Stomach smooth muscle (tissue), 2 donors: ENCODE measurements around the gene DPYD.

Experiments used
- H3K27ac ChIP-seq: one replicate; pipeline ENCODE4 v1.7.0; 2013; ENCODE audit warnings: mild to moderate bottlenecking, low read length, inconsistent platforms
- H3K27me3 ChIP-seq, 2 donors: one replicate each; pipeline ENCODE4 v1.7.0; 2013; ENCODE audit warnings: low read length in 2 of 2; ENCODE audit not compliant: insufficient read depth in 2 of 2, control insufficient read depth in 1 of 2
- H3K36me3 ChIP-seq, 2 donors: one replicate each; pipeline ENCODE4 v1.7.0; 2013; ENCODE audit warnings: low read length in 2 of 2; ENCODE audit not compliant: control insufficient read depth in 2 of 2, insufficient read depth in 2 of 2
- H3K4me1 ChIP-seq: one replicate; pipeline ENCODE4 v1.7.0; 2013; ENCODE audit warnings: low read length; ENCODE audit not compliant: control insufficient read depth, insufficient read depth
- H3K4me3 ChIP-seq, 2 donors: one replicate each; pipeline ENCODE4 v1.7.0; 2013; ENCODE audit warnings: low read length in 2 of 2
- H3K9ac ChIP-seq, 2 donors: one replicate each; pipeline ENCODE4 v1.7.0; 2013; ENCODE audit warnings: low read length in 2 of 2, mild to moderate bottlenecking in 1 of 2
- H3K9me3 ChIP-seq, 2 donors: one replicate each; pipeline ENCODE4 v1.7.0; 2013; ENCODE audit warnings: low read length in 2 of 2; ENCODE audit not compliant: control insufficient read depth in 2 of 2
- donor health status: healthy.
- donor health status: Pancreatic carcinoma.

Gene DPYD

GRCh38 chr1:97042551-97042950, 878.3 kb downstream of the DPYD start:
- Histone ChIP-seq H3K9ac (no peak overlapping the region), H3K27me3 (no peaks in the 10 kb centered on the region), H3K4me1 (no peaks in the 10 kb centered on the region), H3K27ac (no peak overlapping the region), H3K9me3 (peaks cover 0 to 7% of the 10 kb centered on the region in 2 donors), H3K36me3 (no peaks in the 10 kb centered on the region), H3K4me3 (no peak overlapping the region)

GRCh38 chr1:97041026-97041425, 879.8 kb downstream of the DPYD start:
- H3K36me3 ChIP-seq = no peaks in the 10 kb centered on the region
- peaks cover 0 to 7% of the 10 kb centered on the region in 2 donors for H3K9me3 ChIP-seq
- no peak overlapping the region for H3K9ac ChIP-seq
- no peaks in the 10 kb centered on the region for H3K27me3 ChIP-seq
- H3K27ac ChIP-seq = no peak overlapping the region
- H3K4me1 ChIP-seq = no peaks in the 10 kb centered on the region
- H3K4me3 ChIP-seq = no peak overlapping the region

DNA sequence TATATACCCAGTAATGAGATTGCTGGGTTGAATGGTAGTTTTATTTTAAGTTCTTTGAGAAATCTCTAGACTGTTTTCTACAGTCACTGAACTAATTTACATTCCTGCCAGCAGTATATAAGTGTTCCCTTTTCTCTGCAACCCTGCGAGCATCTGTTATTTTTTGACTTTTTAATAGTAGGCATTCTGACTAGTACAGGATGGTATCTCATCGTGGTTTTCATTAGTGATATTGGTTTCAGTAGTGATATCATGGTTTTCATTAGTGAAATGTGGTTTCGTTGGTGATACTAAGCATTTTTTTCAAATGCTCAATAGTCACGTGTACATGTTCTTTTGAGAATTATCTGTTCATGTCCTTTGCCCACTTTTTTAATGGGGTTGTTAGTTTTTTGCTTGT, 882.4 kb downstream of the DPYD start:
- H3K9me3 ChIP-seq = peaks cover 0 to 7% of the 10 kb centered on the region in 2 donors
- H3K27ac ChIP-seq = no peak overlapping the region
- no peaks in the 10 kb centered on the region for H3K27me3 ChIP-seq
- H3K4me1 ChIP-seq = no peaks in the 10 kb centered on the region
- H3K36me3 ChIP-seq = no peaks in the 10 kb centered on the region
- H3K9ac ChIP-seq = no peak overlapping the region
- H3K4me3 ChIP-seq = no peak overlapping the region

GRCh38 chr1:97034651-97035050, 886.2 kb downstream of the DPYD start:
- Histone ChIP-seq H3K27me3 (no peaks in the 10 kb centered on the region), H3K4me1 (no peaks in the 10 kb centered on the region), H3K4me3 (no peak overlapping the region), H3K27ac (no peak overlapping the region), H3K36me3 (no peaks in the 10 kb centered on the region), H3K9me3 (no peaks in the 10 kb centered on the region), H3K9ac (no peak overlapping the region)

GRCh38 chr1:97033949-97034348, 886.9 kb downstream of the DPYD start:
- no peak overlapping the region for H3K4me3 ChIP-seq
- no peak overlapping the region for H3K9ac ChIP-seq
- no peak overlapping the region for H3K27ac ChIP-seq
- no peaks in the 10 kb centered on the region for H3K9me3 ChIP-seq
- H3K27me3 ChIP-seq = no peaks in the 10 kb centered on the region
- H3K36me3 ChIP-seq = no peaks in the 10 kb centered on the region
- no peaks in the 10 kb centered on the region for H3K4me1 ChIP-seq
